HEK293 (cell line): ENCODE results near the gene ALOXE3.

Experiments
- CTCF ChIA-PET: fragments of 350-600 bp; formaldehyde crosslinking; extraction: SDS; loops from one replicate; lab custom pipeline; 2021; ENCODE audit warnings: antibody characterized with exemption; lab: Yijun Ruan, JAX
- POLR2A ChIA-PET: fragments of 300-600 bp; formaldehyde crosslinking; extraction: SDS; loops from one replicate; lab custom pipeline; 2020; ENCODE audit warnings: antibody characterized with exemption, inconsistent platforms; lab: Yijun Ruan, JAX
- H3K27ac ChIP-seq: fragments of 200-500 bp; sonication (Bioruptor generic); 2 replicates; pipeline ENCODE4 v1.5.1; 2014; ENCODE audit warnings: low read depth, low read length, control low read depth, inconsistent platforms; ENCODE audit errors: extremely low read depth
- H3K36me3 ChIP-seq, 2 experiments: fragments of 200-500 bp in 1 of 2; sonication (Bioruptor generic) in 1 of 2; 1 replicate in 1 of 2; 2 replicates in 1 of 2; pipeline ENCODE4 v1.5.1; 2014 to 2017; ENCODE audit warnings: inconsistent platforms in 2 of 2, low read length in 2 of 2; ENCODE audit not compliant: control insufficient read depth in 2 of 2, insufficient read depth in 1 of 2
- H3K4me1 ChIP-seq: fragments of 200-500 bp; sonication (Bioruptor generic); 2 replicates; pipeline ENCODE4 v1.5.1; 2014; ENCODE audit warnings: mild to moderate bottlenecking, low read length, inconsistent platforms; ENCODE audit not compliant: control insufficient read depth, insufficient read depth
- H3K4me3 ChIP-seq: 2 replicates; pipeline ENCODE4 v1.5.1; 2011; ENCODE audit warnings: low read depth, mild to moderate bottlenecking, control low read depth, low read length, moderate library complexity
- H3K9me3 ChIP-seq: fragments of 200-500 bp; sonication (Bioruptor generic); 2 replicates; pipeline ENCODE4 v1.5.1; 2014; ENCODE audit warnings: low read depth, low read length, inconsistent platforms; ENCODE audit not compliant: control insufficient read depth, insufficient read depth
- GLI4 ChIP-seq: fragments of 450-650 bp; formaldehyde crosslinking; IDR thresholded peaks from 2 replicates; pipeline ENCODE4 v1.5.1; 2016; ENCODE audit warnings: missing biosample characterization, missing genetic modification characterization
- MYNN ChIP-seq: fragments of 450-650 bp; formaldehyde crosslinking; IDR thresholded peaks from 2 replicates; pipeline ENCODE4 v1.5.1; 2016; ENCODE audit warnings: missing biosample characterization, missing genetic modification characterization, borderline replicate concordance
- SP3 ChIP-seq: fragments of 450-650 bp; formaldehyde crosslinking; IDR thresholded peaks from 2 replicates; pipeline ENCODE4 v1.5.1; 2016; ENCODE audit warnings: missing biosample characterization, missing genetic modification characterization
- SP7 ChIP-seq: fragments of 450-650 bp; formaldehyde crosslinking; IDR thresholded peaks from 2 replicates; pipeline ENCODE4 v1.5.1; 2016; ENCODE audit warnings: missing biosample characterization, missing genetic modification characterization
- TCF7L2 ChIP-seq: IDR thresholded peaks from 2 replicates; pipeline ENCODE4 v1.6.1; 2011; ENCODE audit warnings: low read depth, mild to moderate bottlenecking, inconsistent platforms, low read length, moderate library complexity, borderline replicate concordance
- ZFHX2 ChIP-seq: fragments of 450-650 bp; formaldehyde crosslinking; conservative IDR thresholded peaks from 2 replicates; pipeline ENCODE4 v1.5.1; 2016; ENCODE audit warnings: missing biosample characterization, missing genetic modification characterization
- ZFP69B ChIP-seq: fragments of 450-650 bp; formaldehyde crosslinking; IDR thresholded peaks from 2 replicates; pipeline ENCODE4 v1.5.1; 2016; ENCODE audit warnings: missing biosample characterization, missing genetic modification characterization
- ZNF114 ChIP-seq: fragments of 450-650 bp; formaldehyde crosslinking; IDR thresholded peaks from 2 replicates; pipeline ENCODE4 v1.5.0; 2017; ENCODE audit warnings: missing biosample characterization, missing genetic modification characterization
- ZNF155 ChIP-seq: fragments of 450-650 bp; formaldehyde crosslinking; IDR thresholded peaks from 2 replicates; pipeline ENCODE4 v1.5.1; 2016; ENCODE audit warnings: missing biosample characterization, missing genetic modification characterization
- ZNF157 ChIP-seq: fragments of 450-650 bp; formaldehyde crosslinking; IDR thresholded peaks from 2 replicates; pipeline ENCODE4 v1.5.1; 2016; ENCODE audit warnings: missing biosample characterization, missing genetic modification characterization
- ZNF202 ChIP-seq: fragments of 450-650 bp; formaldehyde crosslinking; IDR thresholded peaks from 2 replicates; pipeline ENCODE4 v1.5.1; 2016; ENCODE audit warnings: missing biosample characterization, missing genetic modification characterization, borderline replicate concordance
- ZNF24 ChIP-seq: fragments of 450-650 bp; formaldehyde crosslinking; IDR thresholded peaks from 2 replicates; pipeline ENCODE4 v1.5.1; 2016; ENCODE audit warnings: missing biosample characterization, missing genetic modification characterization
- ZNF266 ChIP-seq: fragments of 450-650 bp; formaldehyde crosslinking; IDR thresholded peaks from 2 replicates; pipeline ENCODE4 v1.5.1; 2016; ENCODE audit warnings: missing biosample characterization, missing genetic modification characterization, low read depth
- ZNF391 ChIP-seq: fragments of 450-650 bp; formaldehyde crosslinking; IDR thresholded peaks from 2 replicates; pipeline ENCODE4 v1.5.1; 2016; ENCODE audit warnings: low read depth, missing biosample characterization, missing genetic modification characterization, borderline replicate concordance
- ZNF426 ChIP-seq: fragments of 450-650 bp; formaldehyde crosslinking; IDR thresholded peaks from 2 replicates; pipeline ENCODE4 v1.5.1; 2017; ENCODE audit warnings: missing biosample characterization, missing genetic modification characterization, mild to moderate bottlenecking, inconsistent platforms, moderate library complexity
- ZNF473 ChIP-seq: fragments of 450-650 bp; formaldehyde crosslinking; IDR thresholded peaks from 2 replicates; pipeline ENCODE4 v1.5.1; 2017; ENCODE audit warnings: missing biosample characterization, missing genetic modification characterization
- ZNF558 ChIP-seq: fragments of 450-650 bp; formaldehyde crosslinking; IDR thresholded peaks from 2 replicates; pipeline ENCODE4 v1.5.1; 2016; ENCODE audit warnings: missing biosample characterization, missing genetic modification characterization
- ZNF561 ChIP-seq: fragments of 450-650 bp; IDR thresholded peaks from 2 replicates; pipeline ENCODE4 v1.5.1; 2018; ENCODE audit warnings: missing biosample characterization, missing genetic modification characterization, borderline replicate concordance
- ZNF571 ChIP-seq: fragments of 450-650 bp; formaldehyde crosslinking; IDR thresholded peaks from 2 replicates; pipeline ENCODE4 v1.5.0; 2017; ENCODE audit warnings: missing biosample characterization, missing genetic modification characterization
- ZNF580 ChIP-seq: fragments of 450-650 bp; formaldehyde crosslinking; IDR thresholded peaks from 2 replicates; pipeline ENCODE4 v1.5.1; 2016; ENCODE audit warnings: missing biosample characterization, missing genetic modification characterization
- ZNF585B ChIP-seq: fragments of 450-650 bp; formaldehyde crosslinking; IDR thresholded peaks from 2 replicates; pipeline ENCODE4 v1.5.1; 2016; ENCODE audit warnings: missing biosample characterization, missing genetic modification characterization
- ZNF768 ChIP-seq: fragments of 450-650 bp; formaldehyde crosslinking; IDR thresholded peaks from 2 replicates; pipeline ENCODE4 v1.5.1; 2018; ENCODE audit warnings: missing biosample characterization, mild to moderate bottlenecking, missing genetic modification characterization
- ZSCAN30 ChIP-seq: fragments of 450-650 bp; IDR thresholded peaks from 2 replicates; pipeline ENCODE4 v1.5.1; 2018; ENCODE audit warnings: missing biosample characterization, mild to moderate bottlenecking, missing genetic modification characterization, moderate library complexity
- TF ChIP-seq, protein P1 (sequence below): fragments of 450-650 bp; formaldehyde crosslinking; IDR thresholded peaks from 2 replicates; pipeline ENCODE4 v1.5.1; 2016; ENCODE audit warnings: missing biosample characterization, missing genetic modification characterization
- TF ChIP-seq, protein P2 (sequence below): fragments of 450-650 bp; formaldehyde crosslinking; IDR thresholded peaks from 2 replicates; pipeline ENCODE4 v1.5.1; 2016; ENCODE audit warnings: missing biosample characterization, missing genetic modification characterization
- TF ChIP-seq, protein P3 (sequence below): fragments of 450-650 bp; formaldehyde crosslinking; IDR thresholded peaks from 2 replicates; pipeline ENCODE4 v1.5.1; 2016; ENCODE audit warnings: missing biosample characterization, missing genetic modification characterization
- TF ChIP-seq, protein P4 (sequence below): fragments of 450-650 bp; formaldehyde crosslinking; IDR thresholded peaks from 2 replicates; pipeline ENCODE4 v1.5.1; 2016; ENCODE audit warnings: missing biosample characterization, missing genetic modification characterization

ALOXE3 gene

DNA sequence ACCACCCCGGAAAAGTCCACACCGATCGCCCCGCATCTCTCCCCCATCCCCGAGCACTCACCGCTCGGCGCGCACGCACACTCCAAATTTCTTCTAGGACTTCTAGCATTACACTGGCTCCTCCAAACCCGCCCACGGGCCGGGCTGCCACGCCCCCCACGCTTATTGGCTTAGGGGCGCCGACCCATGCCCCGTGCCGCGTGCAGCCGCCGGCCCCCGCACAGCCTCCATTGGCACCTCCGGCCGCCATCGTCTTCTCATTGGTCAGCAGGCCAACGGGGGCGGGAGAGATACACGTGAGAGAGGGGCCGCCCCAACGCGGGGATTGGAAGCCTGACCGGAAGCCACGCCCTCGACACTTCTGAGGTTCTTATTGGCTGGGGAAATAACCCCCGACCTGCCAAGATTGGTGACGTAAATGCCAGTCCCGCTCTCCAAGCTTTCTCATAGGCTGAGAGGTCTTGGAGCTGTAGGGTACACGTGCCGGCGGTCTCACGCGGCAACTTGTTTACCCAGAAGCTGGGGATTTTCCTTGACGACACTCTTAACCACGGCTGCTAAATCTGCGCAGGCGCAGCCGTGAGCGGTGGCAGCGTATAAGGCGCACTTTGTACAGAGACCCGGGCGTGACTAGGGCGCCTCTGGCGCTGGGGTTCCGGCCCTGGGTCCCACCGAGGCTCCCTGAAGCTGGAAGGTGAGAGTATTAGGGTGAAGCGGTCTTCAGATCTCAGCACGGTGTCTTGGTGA is 38.1 kb upstream of the ALOXE3 start (continued):
- TF ChIP-seq ZNF266 (no peak), ZNF24 (no peak), TCF7L2 (no peak), ZNF585B (no peak), GLI4 (tag by site-specific recombination) (no peak)
- TF ChIP-seq, protein P1, sequence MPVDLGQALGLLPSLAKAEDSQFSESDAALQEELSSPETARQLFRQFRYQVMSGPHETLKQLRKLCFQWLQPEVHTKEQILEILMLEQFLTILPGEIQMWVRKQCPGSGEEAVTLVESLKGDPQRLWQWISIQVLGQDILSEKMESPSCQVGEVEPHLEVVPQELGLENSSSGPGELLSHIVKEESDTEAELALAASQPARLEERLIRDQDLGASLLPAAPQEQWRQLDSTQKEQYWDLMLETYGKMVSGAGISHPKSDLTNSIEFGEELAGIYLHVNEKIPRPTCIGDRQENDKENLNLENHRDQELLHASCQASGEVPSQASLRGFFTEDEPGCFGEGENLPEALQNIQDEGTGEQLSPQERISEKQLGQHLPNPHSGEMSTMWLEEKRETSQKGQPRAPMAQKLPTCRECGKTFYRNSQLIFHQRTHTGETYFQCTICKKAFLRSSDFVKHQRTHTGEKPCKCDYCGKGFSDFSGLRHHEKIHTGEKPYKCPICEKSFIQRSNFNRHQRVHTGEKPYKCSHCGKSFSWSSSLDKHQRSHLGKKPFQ (tag by site-specific recombination) = no peak
- TF ChIP-seq, all 188 proteins: peak for 34

GRCh38 chr17:8155996-8156245 is 37.6 kb upstream of the ALOXE3 start:
- Histone ChIP-seq H3K4me3 (peak overlapping the region; percentile 45), H3K27ac (peak overlapping the region; percentile 62), H3K9me3 (no peaks in the 10 kb centered on the region), H3K4me1 (peaks cover 29% of the 10 kb centered on the region), H3K36me3 (peaks cover 15 to 23% of the 10 kb centered on the region in 2 experiments; a peak in 2 of 3 replicates)
- CTCF ChIA-PET = interaction anchor here (0.6 to 7.3 kb wide), 9 partner anchors 11 to 37 kb away, joined by 3 to 91 read pairs (median 5); partner anchors contain the start of gene ALOXE3
- POLR2A ChIA-PET = interaction anchor here (0.8 to 4.6 kb wide), 10 partner anchors 8 to 66 kb away, joined by 3 to 34 read pairs (median 12); partner anchors contain the start of genes ALOXE3, AURKB, BORCS6 and TMEM107
- TF ChIP-seq ZNF391 (tag by site-specific recombination) (peak; percentile 65), ZNF473 (tag by site-specific recombination) (no peak), ZFHX2 (tag by site-specific recombination) (no peak), ZNF768 (no peak), ZNF202 (no peak), SP3 (tag by site-specific recombination) (no peak), ZFP69B (tag by site-specific recombination) (peak; percentile 63; the same call in 1 of the 2 replicates), ZNF155 (tag by site-specific recombination) (no peak), ZSCAN30 (tag by site-specific recombination) (no peak), MYNN (tag by site-specific recombination) (0 out of 2 replicates have a peak, but pooled peaks have one; percentile 17), ZNF585B (no peak), ZNF114 (tag by site-specific recombination) (no peak), SP7 (tag by site-specific recombination) (no peak), ZNF580 (tag by site-specific recombination) (no peak), ZNF157 (tag by site-specific recombination) (no peak), ZNF571 (tag by site-specific recombination) (no peak), ZNF558 (tag by site-specific recombination) (no peak), ZNF426 (tag by site-specific recombination) (no peak), ZNF561 (no peak)
- TF ChIP-seq, protein P2, sequence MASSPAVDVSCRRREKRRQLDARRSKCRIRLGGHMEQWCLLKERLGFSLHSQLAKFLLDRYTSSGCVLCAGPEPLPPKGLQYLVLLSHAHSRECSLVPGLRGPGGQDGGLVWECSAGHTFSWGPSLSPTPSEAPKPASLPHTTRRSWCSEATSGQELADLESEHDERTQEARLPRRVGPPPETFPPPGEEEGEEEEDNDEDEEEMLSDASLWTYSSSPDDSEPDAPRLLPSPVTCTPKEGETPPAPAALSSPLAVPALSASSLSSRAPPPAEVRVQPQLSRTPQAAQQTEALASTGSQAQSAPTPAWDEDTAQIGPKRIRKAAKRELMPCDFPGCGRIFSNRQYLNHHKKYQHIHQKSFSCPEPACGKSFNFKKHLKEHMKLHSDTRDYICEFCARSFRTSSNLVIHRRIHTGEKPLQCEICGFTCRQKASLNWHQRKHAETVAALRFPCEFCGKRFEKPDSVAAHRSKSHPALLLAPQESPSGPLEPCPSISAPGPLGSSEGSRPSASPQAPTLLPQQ = 0 out of 2 replicates have a peak, but pooled peaks have one; percentile 33
- TF ChIP-seq, protein P3, sequence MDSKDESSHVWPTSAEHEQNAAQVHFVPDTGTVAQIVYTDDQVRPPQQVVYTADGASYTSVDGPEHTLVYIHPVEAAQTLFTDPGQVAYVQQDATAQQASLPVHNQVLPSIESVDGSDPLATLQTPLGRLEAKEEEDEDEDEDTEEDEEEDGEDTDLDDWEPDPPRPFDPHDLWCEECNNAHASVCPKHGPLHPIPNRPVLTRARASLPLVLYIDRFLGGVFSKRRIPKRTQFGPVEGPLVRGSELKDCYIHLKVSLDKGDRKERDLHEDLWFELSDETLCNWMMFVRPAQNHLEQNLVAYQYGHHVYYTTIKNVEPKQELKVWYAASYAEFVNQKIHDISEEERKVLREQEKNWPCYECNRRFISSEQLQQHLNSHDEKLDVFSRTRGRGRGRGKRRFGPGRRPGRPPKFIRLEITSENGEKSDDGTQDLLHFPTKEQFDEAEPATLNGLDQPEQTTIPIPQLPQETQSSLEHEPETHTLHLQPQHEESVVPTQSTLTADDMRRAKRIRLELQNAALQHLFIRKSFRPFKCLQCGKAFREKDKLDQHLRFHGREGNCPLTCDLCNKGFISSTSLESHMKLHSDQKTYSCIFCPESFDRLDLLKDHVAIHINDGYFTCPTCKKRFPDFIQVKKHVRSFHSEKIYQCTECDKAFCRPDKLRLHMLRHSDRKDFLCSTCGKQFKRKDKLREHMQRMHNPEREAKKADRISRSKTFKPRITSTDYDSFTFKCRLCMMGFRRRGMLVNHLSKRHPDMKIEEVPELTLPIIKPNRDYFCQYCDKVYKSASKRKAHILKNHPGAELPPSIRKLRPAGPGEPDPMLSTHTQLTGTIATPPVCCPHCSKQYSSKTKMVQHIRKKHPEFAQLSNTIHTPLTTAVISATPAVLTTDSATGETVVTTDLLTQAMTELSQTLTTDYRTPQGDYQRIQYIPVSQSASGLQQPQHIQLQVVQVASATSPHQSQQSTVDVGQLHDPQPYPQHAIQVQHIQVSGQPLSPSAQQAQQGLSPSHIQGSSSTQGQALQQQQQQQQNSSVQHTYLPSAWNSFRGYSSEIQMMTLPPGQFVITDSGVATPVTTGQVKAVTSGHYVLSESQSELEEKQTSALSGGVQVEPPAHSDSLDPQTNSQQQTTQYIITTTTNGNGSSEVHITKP (tag by site-specific recombination) = no peak
- TF ChIP-seq, protein P4, sequence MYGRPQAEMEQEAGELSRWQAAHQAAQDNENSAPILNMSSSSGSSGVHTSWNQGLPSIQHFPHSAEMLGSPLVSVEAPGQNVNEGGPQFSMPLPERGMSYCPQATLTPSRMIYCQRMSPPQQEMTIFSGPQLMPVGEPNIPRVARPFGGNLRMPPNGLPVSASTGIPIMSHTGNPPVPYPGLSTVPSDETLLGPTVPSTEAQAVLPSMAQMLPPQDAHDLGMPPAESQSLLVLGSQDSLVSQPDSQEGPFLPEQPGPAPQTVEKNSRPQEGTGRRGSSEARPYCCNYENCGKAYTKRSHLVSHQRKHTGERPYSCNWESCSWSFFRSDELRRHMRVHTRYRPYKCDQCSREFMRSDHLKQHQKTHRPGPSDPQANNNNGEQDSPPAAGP (tag by site-specific recombination) = peak; percentile 80; the same call in 1 of the 2 replicates
